Activated CD8-positive, alpha-beta memory T cell treated with anti-CD3 and anti-CD28 coated beads for 1 hour (primary cell): ENCODE results near the gene LHFPL4.
"Not testable (repeated sequence)": the region's sequence is repeated elsewhere in the genome, so short reads cannot be mapped to it uniquely, and the experiment has no call there.

Experiments used
- DNase-seq, 2 donors: peaks; one replicate each; pipeline ENCODE4 v3.0.0-alpha.2; 2020; ENCODE audit warnings: low read depth in 1 of 2; ENCODE audit errors: extremely low read depth in 1 of 2

Gene LHFPL4

GRCh38 chr3:9542182-9542581 is 11.4 kb downstream of the LHFPL4 start:
- DNase-seq: no peak

GRCh38 chr3:9536212-9536611 is 17.4 kb downstream of the LHFPL4 start:
- no peak for DNase-seq

- DNase-seq: no peak
These were observed 19.2 kb downstream of the LHFPL4 start for GRCh38 chr3:9534429-9534828.

GRCh38 chr3:9525078-9525477 is 28.5 kb downstream of the LHFPL4 start:
- DNase-seq: no peak

GRCh38 chr3:9514956-9515355 is 38.7 kb downstream of the LHFPL4 start:
- DNase-seq: no peak

- DNase-seq: no peak
These were observed 39.3 kb downstream of the LHFPL4 start for GRCh38 chr3:9514306-9514705.

- DNase-seq: no peak
These were observed 41.1 kb downstream of the LHFPL4 start for GRCh38 chr3:9512456-9513045.

GRCh38 chr3:9508781-9509180 is 44.8 kb downstream of the LHFPL4 start:
- DNase-seq: no peak

- no peak for DNase-seq
These were observed 45.7 kb downstream of the LHFPL4 start for GRCh38 chr3:9507586-9508578.

- DNase-seq: peak; percentile 15 to 43
These were observed 50.3 kb downstream of the LHFPL4 start for GRCh38 chr3:9503283-9503682.

GRCh38 chr3:9501226-9501625 is 52.4 kb downstream of the LHFPL4 start:
- DNase-seq: no peak

- peak in 1 of 2 donors; percentile 45 for DNase-seq
These were observed 53.2 kb downstream of the LHFPL4 start for GRCh38 chr3:9500108-9501050.

GRCh38 chr3:9499455-9500107 is 54.0 kb downstream of the LHFPL4 start:
- no peak for DNase-seq

- DNase-seq: no peak
These were observed 54.8 kb downstream of the LHFPL4 start for GRCh38 chr3:9498781-9499180.

GRCh38 chr3:9497821-9498565 is 55.6 kb downstream of the LHFPL4 start:
- DNase-seq: no peak

- no peak for DNase-seq
These were observed 56.7 kb downstream of the LHFPL4 start for GRCh38 chr3:9496893-9497292.

GRCh38 chr3:9494036-9494435 is 59.6 kb downstream of the LHFPL4 start:
- not testable (repeated sequence) for DNase-seq

GRCh38 chr3:9491506-9491905 is 62.1 kb downstream of the LHFPL4 start:
- DNase-seq: no peak

- DNase-seq: no peak
These were observed 68.4 kb downstream of the LHFPL4 start for GRCh38 chr3:9485248-9485647.

GRCh38 chr3:9480265-9480664 is 73.4 kb downstream of the LHFPL4 start:
- no peak for DNase-seq
